Endothelial cell of umbilical vein (primary cell): ENCODE results near the gene KRT10.

Source experiments
- CTCF ChIP-seq, 2 donors: IDR thresholded peaks; 1 replicate in 1 of 2; 2 replicates in 1 of 2; pipeline ENCODE4 v1.5.1; 2011; ENCODE audit warnings: low read length in 2 of 2, mild to moderate bottlenecking in 2 of 2, moderate library complexity in 2 of 2, control low read depth in 1 of 2, inconsistent platforms in 1 of 2, low read depth in 1 of 2; ENCODE audit not compliant: insufficient read depth in 1 of 2; ENCODE audit errors: extremely low read depth in 1 of 2
- EZH2 ChIP-seq: IDR thresholded peaks from 2 replicates; pipeline ENCODE4 v1.6.1; 2012; ENCODE audit warnings: borderline replicate concordance, low read depth, mild to moderate bottlenecking, moderate library complexity, low read length, inconsistent platforms; ENCODE audit not compliant: severe bottlenecking
- MYC ChIP-seq: IDR thresholded peaks from one replicate; pipeline ENCODE4 v1.6.1; 2011; ENCODE audit warnings: mild to moderate bottlenecking, low read depth, low read length
- POLR2AphosphoS5 ChIP-seq: IDR thresholded peaks from 2 replicates; pipeline ENCODE4 v1.6.1; 2012; ENCODE audit warnings: low read depth, mild to moderate bottlenecking, control low read depth, low read length, moderate library complexity; ENCODE audit not compliant: insufficient read depth

DNA sequence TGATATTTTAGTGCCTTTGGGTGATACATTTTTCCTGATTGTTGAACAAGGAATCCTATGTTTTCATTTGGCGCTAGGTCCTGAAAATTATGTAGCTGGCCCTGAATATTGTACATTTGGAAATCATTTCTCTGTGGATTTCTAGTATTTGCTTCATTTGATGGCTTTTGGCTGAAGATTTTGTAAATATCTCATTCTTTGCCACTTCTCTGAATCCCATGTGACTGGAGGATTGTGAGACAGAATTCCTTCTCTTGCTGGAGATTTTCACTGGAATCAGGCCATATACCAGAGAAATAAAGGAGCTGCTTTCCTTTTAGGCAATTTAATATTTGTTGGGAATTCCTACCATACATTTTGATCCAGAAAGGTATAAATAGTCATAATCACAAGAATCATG, 31.3 kb downstream of the KRT10 start:
- no peak for TF ChIP-seq MYC
- no peak for TF ChIP-seq CTCF (IDR thresholded peaks at IDR 0.05; ENCODE audit: extremely low read depth in 1 of 2, insufficient read depth in 1 of 2, low read depth in 1 of 2, low read length in 2 of 2)
- no peak for TF ChIP-seq EZH2
- TF ChIP-seq POLR2AphosphoS5, result no peak
